HepG2 (cell line): ENCODE data around the gene GATD1. TPM values are rescaled to one million over a fixed set of nuclear protein-coding genes. Genes with fewer than 3 reads are reported as not detected.
A peak's percentile ranks its signal among the peaks of the same experiment; 100 is the strongest.

ENCODE experiments used
- GMEB1 ChIP-seq: sonication (generic); formaldehyde crosslinking; IDR thresholded peaks from 2 replicates; pipeline ENCODE4 v1.5.1; 2020; ENCODE audit warnings: missing genetic modification reagents, mild to moderate bottlenecking, borderline replicate concordance
- HIC2 ChIP-seq: sonication (generic); formaldehyde crosslinking; IDR thresholded peaks from 2 replicates; pipeline ENCODE4 v1.9.0; 2022; ENCODE audit warnings: low read depth, missing genetic modification reagents
- POGK ChIP-seq: sonication (generic); formaldehyde crosslinking; conservative IDR thresholded peaks from 2 replicates; pipeline ENCODE4 v1.8.0; 2022; ENCODE audit warnings: mild to moderate bottlenecking, moderate library complexity, missing genetic modification reagents
- RELA ChIP-seq: sonication (generic); formaldehyde crosslinking; IDR thresholded peaks from 2 replicates; pipeline ENCODE4 v1.4.0; 2020; ENCODE audit warnings: missing genetic modification reagents
- SNAPC2 ChIP-seq: sonication (generic); formaldehyde crosslinking; IDR thresholded peaks from 2 replicates; pipeline ENCODE4 v1.8.1; 2022; ENCODE audit warnings: mild to moderate bottlenecking, missing genetic modification reagents
- ZBTB1 ChIP-seq: sonication (generic); formaldehyde crosslinking; IDR thresholded peaks from 2 replicates; pipeline ENCODE4 v1.4.0; 2020; ENCODE audit warnings: missing genetic modification reagents, borderline replicate concordance
- ZFP1 ChIP-seq: IDR thresholded peaks from 2 replicates; pipeline ENCODE4 v1.6.1; 2016
- ZHX1 ChIP-seq: sonication (generic); formaldehyde crosslinking; IDR thresholded peaks from 2 replicates; pipeline ENCODE4 v1.8.1; 2022; ENCODE audit warnings: low read depth, mild to moderate bottlenecking, missing genetic modification reagents
- ZNF513 ChIP-seq: sonication (generic); formaldehyde crosslinking; conservative IDR thresholded peaks from 2 replicates; pipeline ENCODE4 v1.5.0; 2020; ENCODE audit warnings: missing genetic modification reagents
- ZNF530 ChIP-seq: sonication (generic); formaldehyde crosslinking; IDR thresholded peaks from 2 replicates; pipeline ENCODE4 v1.5.0; 2020; ENCODE audit warnings: low read depth, mild to moderate bottlenecking, missing genetic modification reagents
- ZNF567 ChIP-seq: sonication (generic); formaldehyde crosslinking; IDR thresholded peaks from 2 replicates; pipeline ENCODE4 v1.8.1; 2023; ENCODE audit warnings: mild to moderate bottlenecking, missing genetic modification reagents, borderline replicate concordance
- ZNF609 ChIP-seq: sonication (generic); formaldehyde crosslinking; IDR thresholded peaks from 2 replicates; pipeline ENCODE4 v1.4.0; 2020; ENCODE audit warnings: mild to moderate bottlenecking, missing genetic modification reagents, borderline replicate concordance
- polyA plus RNA-seq, 8 experiments: library from polyadenylated mRNA; depleted of rRNA in 3 of 8; stranded (reverse) in 7 of 8; unstranded in 1 of 8; fragments of >200 nt; fragmentation: Illumina TruSeq in 4 of 8; extraction: Trizol in 4 of 8; gene quantifications; 2 replicates each; pipeline versions ENCODE4 v1.2.1 to v1.2.3, GENCODE V29; 2011 to 2016; ENCODE audit warnings: low read depth in 4 of 8, missing spikeins in 1 of 8, mixed read lengths in 1 of 8; ENCODE audit not compliant: insufficient read depth in 1 of 8
- total RNA-seq, 5 experiments: library from RNA; depleted of rRNA; stranded (reverse); fragments of >200 nt; fragmentation: Illumina TruSeq; extraction: Trizol; gene quantifications; 2 replicates each; pipeline ENCODE4 v1.2.3, GENCODE V29; 2016; ENCODE audit warnings: low read depth in 1 of 5

GATD1 gene
- total and polyA plus RNA-seq, 2 of the 13 experiments (the other 11 are each of a cell fraction or from before 2014, with no cell fraction given), result 31.3 to 60.5 TPM

- TF ChIP-seq ZNF609 (CRISPR knock-in tag) (no peak), HIC2 (CRISPR knock-in tag) (peak; percentile 89), ZFP1 (CRISPR knock-in tag) (no peak; the same call in 1 of the 2 replicates), POGK (peak; percentile 39; the same call in 1 of the 2 replicates), SNAPC2 (CRISPR knock-in tag) (0 out of 2 replicates have a peak, but pooled peaks have one; percentile 47), ZNF530 (CRISPR knock-in tag) (no peak), ZBTB1 (no peak), ZHX1 (0 out of 2 replicates have a peak, but pooled peaks have one; percentile 17), ZNF513 (0 out of 2 replicates have a peak, but pooled peaks have one; percentile 31), RELA (CRISPR knock-in tag) (no peak), GMEB1 (peak; percentile 22; the same call in 1 of the 2 replicates), ZNF567 (CRISPR knock-in tag) (no peak)
Observed at GRCh38 chr11:819129-819931, 42.0 kb upstream of the GATD1 start (continued).
